IMR-90 (cell line): ENCODE results near the gene ZFHX3. TPM values are rescaled to one million over a fixed set of nuclear protein-coding genes. Genes with fewer than 3 reads are reported as not detected.
A peak's percentile ranks its signal among the peaks of the same experiment; 100 is the strongest.

ENCODE experiments used
- ATAC-seq: fragments of 200-7000 bp; cut with Tn5 transposase; 2 replicates; pipeline ENCODE4 v1.9.1; 2020; ENCODE audit warnings: low read depth, mild to moderate bottlenecking, moderate library complexity
- BruUV-seq: library from RNA; stranded (reverse); fragments of 400-500 nt; replicated peaks from 2 replicates; lab custom pipeline; 2021; lab: Mats Ljungman, UMichigan
- CTCF ChIA-PET: fragments of 300-600 bp; formaldehyde crosslinking; extraction: SDS; loops from one replicate; lab custom pipeline; 2021; ENCODE audit warnings: antibody characterized with exemption; lab: Yijun Ruan, JAX
- POLR2A ChIA-PET: fragments of 300-600 bp; sonication (Branson Sonifier 250); formaldehyde crosslinking; loops from one replicate; lab custom pipeline; 2022; ENCODE audit warnings: antibody characterized with exemption; ENCODE audit not compliant: unreplicated experiment; lab: Charles Lee
- DNase-seq: peaks from one replicate; pipeline ENCODE4 v3.0.0; 2013
- H2AFZ ChIP-seq: replicated peaks from 2 replicates; pipeline ENCODE3; 2013; ENCODE audit warnings: low read length, mild to moderate bottlenecking; ENCODE audit not compliant: poor library complexity
- H2AK5ac ChIP-seq: 2 replicates; pipeline ENCODE4 v1.6.1; 2013; ENCODE audit warnings: low read depth, low read length, inconsistent platforms
- H2AK9ac ChIP-seq: replicated peaks from 2 replicates; pipeline ENCODE3; 2013; ENCODE audit warnings: mild to moderate bottlenecking, low read depth, low read length, moderate library complexity; ENCODE audit not compliant: poor library complexity
- H2BK120ac ChIP-seq: 2 replicates; pipeline ENCODE4 v1.6.1; 2013; ENCODE audit warnings: low read depth, low read length, inconsistent platforms
- H2BK15ac ChIP-seq: 3 replicates; pipeline ENCODE4 v1.6.1; 2013; ENCODE audit warnings: low read depth, low read length, inconsistent platforms
- H2BK20ac ChIP-seq: 2 replicates; pipeline ENCODE4 v1.6.1; 2013; ENCODE audit warnings: low read depth, mild to moderate bottlenecking, inconsistent platforms, low read length, moderate library complexity
- H2BK5ac ChIP-seq: 2 replicates; pipeline ENCODE4 v1.6.1; 2013; ENCODE audit warnings: mild to moderate bottlenecking, low read depth, low read length, inconsistent platforms; ENCODE audit not compliant: poor library complexity, severe bottlenecking
- H3K14ac ChIP-seq: replicated peaks from 2 replicates; pipeline ENCODE4 v1.6.1; 2013; ENCODE audit warnings: low read depth, low read length, inconsistent platforms
- H3K18ac ChIP-seq: 2 replicates; pipeline ENCODE4 v1.6.1; 2013; ENCODE audit warnings: low read depth, low read length, control low read depth
- H3K23ac ChIP-seq: 2 replicates; pipeline ENCODE4 v1.6.1; 2013; ENCODE audit warnings: low read depth, low read length, inconsistent platforms
- H3K27ac ChIP-seq: 2 replicates; pipeline ENCODE4 v1.5.1; 2013; ENCODE audit warnings: mild to moderate bottlenecking, control low read depth, low read length; ENCODE audit not compliant: insufficient read depth
- H3K27me3 ChIP-seq: 2 replicates; pipeline ENCODE4 v1.6.1; 2013; ENCODE audit warnings: low read length; ENCODE audit not compliant: control insufficient read depth, insufficient read depth
- H3K36me3 ChIP-seq: 2 replicates; pipeline ENCODE4 v1.6.1; 2013; ENCODE audit warnings: low read length, mixed read lengths; ENCODE audit not compliant: control insufficient read depth, insufficient read depth
- H3K4ac ChIP-seq: 2 replicates; pipeline ENCODE4 v1.6.1; 2013; ENCODE audit warnings: low read depth, low read length, inconsistent platforms
- H3K4me1 ChIP-seq: 2 replicates; pipeline ENCODE4 v1.6.1; 2013; ENCODE audit warnings: low read length, mixed read lengths; ENCODE audit not compliant: control insufficient read depth, insufficient read depth
- H3K4me2 ChIP-seq: 2 replicates; pipeline ENCODE4 v1.6.1; 2013; ENCODE audit warnings: low read depth, mild to moderate bottlenecking, control low read depth, low read length, moderate library complexity
- H3K4me3 ChIP-seq: 2 replicates; pipeline ENCODE4 v1.5.1; 2013; ENCODE audit warnings: low read depth, mild to moderate bottlenecking, control low read depth, low read length, moderate library complexity; ENCODE audit not compliant: insufficient read depth
- H3K56ac ChIP-seq: 2 replicates; pipeline ENCODE4 v1.6.1; 2013; ENCODE audit warnings: low read length, inconsistent platforms; ENCODE audit not compliant: insufficient read depth; ENCODE audit errors: extremely low read depth
- H3K79me1 ChIP-seq, 2 experiments: 2 replicates each; pipeline ENCODE4 v1.6.1; 2013; ENCODE audit warnings: low read length in 2 of 2, inconsistent platforms in 1 of 2, low read depth in 1 of 2
- H3K9ac ChIP-seq: 2 replicates; pipeline ENCODE4 v1.6.1; 2013; ENCODE audit warnings: low read depth, low read length, control low read depth
- H3K9me1 ChIP-seq: 2 replicates; pipeline ENCODE4 v1.6.1; 2013; ENCODE audit warnings: low read length, inconsistent platforms; ENCODE audit not compliant: insufficient read depth
- H3K9me3 ChIP-seq: 2 replicates; pipeline ENCODE4 v1.6.1; 2013; ENCODE audit warnings: low read length; ENCODE audit not compliant: control insufficient read depth, insufficient read depth
- H4K20me1 ChIP-seq: 2 replicates; pipeline ENCODE4 v1.6.1; 2013; ENCODE audit warnings: low read length, inconsistent platforms; ENCODE audit not compliant: insufficient read depth
- H4K5ac ChIP-seq: 2 replicates; pipeline ENCODE4 v1.6.1; 2013; ENCODE audit warnings: mild to moderate bottlenecking, low read depth, low read length, control low read depth
- H4K8ac ChIP-seq, 2 experiments: 2 replicates each; pipeline ENCODE4 v1.6.1; 2013; ENCODE audit warnings: low read depth in 2 of 2, low read length in 2 of 2, control low read depth in 1 of 2, inconsistent platforms in 1 of 2
- H4K91ac ChIP-seq: 2 replicates; pipeline ENCODE4 v1.6.1; 2013; ENCODE audit warnings: low read depth, low read length, inconsistent platforms; ENCODE audit not compliant: insufficient read depth
- CEBPB ChIP-seq: IDR thresholded peaks from 2 replicates; pipeline ENCODE4 v1.6.1; 2012; ENCODE audit warnings: low read depth, low read length, improper control_type of control experiment
- MAZ ChIP-seq: IDR thresholded peaks from 2 replicates; pipeline ENCODE4 v1.6.1; 2012; ENCODE audit warnings: low read depth, mild to moderate bottlenecking, low read length, improper control_type of control experiment, moderate library complexity, borderline replicate concordance
- RCOR1 ChIP-seq: IDR thresholded peaks from 2 replicates; pipeline ENCODE4 v1.6.1; 2012; ENCODE audit warnings: mild to moderate bottlenecking, low read length, improper control_type of control experiment; ENCODE audit not compliant: insufficient replicate concordance
- WGBS, 2 experiments: methylation state at CpG; one replicate each; pipeline versions ENCODE4 v1.1.5 to v1.1.7; 2013; ENCODE audit warnings: missing lambda C conversion rate in 2 of 2; ENCODE audit not compliant: insufficient read length in 1 of 2; ENCODE audit errors: extremely low coverage in 2 of 2; 5-methylcytosine and 5-hydroxymethylcytosine counted together
- dilution Hi-C: fragments of 300-500 bp; cut with HindIII; formaldehyde crosslinking; loops from one replicate; pipeline ENCODE4 v1.14.3; 2018; ENCODE audit warnings: low sequenced_read_pairs; ENCODE audit not compliant: unreplicated experiment
- in situ Hi-C: fragments of 300-500 bp; cut with MboI; formaldehyde crosslinking; loops from 3 replicates; pipeline ENCODE4 v1.14.3; 2019; ENCODE audit warnings: low sequenced_read_pairs, inconsistent platforms, mixed read lengths
- intact Hi-C: fragments of 100-400 bp; cut with micrococcal nuclease; formaldehyde crosslinking; loops from 2 replicates; pipeline ENCODE4 v1.10.0; 2022
- polyA plus RNA-seq, 3 experiments: library from polyadenylated mRNA; depleted of rRNA; stranded (reverse); fragments of >200 nt; gene quantifications; 2 replicates each; pipeline ENCODE4 v1.2.3, GENCODE V29; 2012; ENCODE audit warnings: low replicate concordance in 1 of 3
- total RNA-seq: library from RNA; depleted of rRNA; stranded (reverse); fragments of >200 nt; gene quantifications from 2 replicates; pipeline ENCODE4 v1.2.3, GENCODE V29; 2012

Gene ZFHX3
- total and polyA plus RNA-seq, 2 of the 4 experiments (the other 2 are of a cell fraction): 1.4 to 1.7 TPM

GRCh38 chr16:72876981-72877373, 171.0 kb downstream of the ZFHX3 start:
- DNase-seq (no peak), ATAC-seq (peak; percentile 17; the same call in 1 of the 2 replicates)
- Histone ChIP-seq H4K8ac (peak overlapping the region in 1 of 2 experiments; percentile 73; a peak in 2 of 4 replicates), H3K18ac (peak overlapping the region; percentile 36; the same call in 1 of the 2 replicates), H3K23ac (peak overlapping the region; percentile 58), H2AK9ac (peak overlapping the region; percentile 10), H3K4ac (peak overlapping the region; percentile 73), H2BK120ac (peak overlapping the region; percentile 88), H3K4me1 (peaks cover 26% of the 10 kb centered on the region), H3K4me2 (peak overlapping the region; percentile 16; the same call in 1 of the 2 replicates), H4K5ac (no peak overlapping the region; the same call in 1 of the 2 replicates), H2BK20ac (peak overlapping the region; percentile 78), H3K9me1 (peaks cover 13% of the 10 kb centered on the region), H2AK5ac (peak overlapping the region; percentile 67), H3K27ac (peak overlapping the region; percentile 61), H3K14ac (peak overlapping the region; percentile 70), H2AFZ (no peak overlapping the region), H3K27me3 (no peaks in the 10 kb centered on the region), H3K9ac (no peak overlapping the region), H2BK5ac (peak overlapping the region; percentile 70), H3K56ac (0 out of 2 replicates have a peak overlapping the region, but pooled peaks have one; percentile 42), H3K36me3 (no peaks in the 10 kb centered on the region), H3K9me3 (no peaks in the 10 kb centered on the region), H4K91ac (peak overlapping the region; percentile 74), H3K4me3 (no peak overlapping the region), H2BK15ac (peak overlapping the region; percentile 66; the same call in 2 of the 3 replicates), H3K79me1 (peaks cover 14 to 47% of the 10 kb centered on the region in 2 experiments; a peak in 3 of 4 replicates), H4K20me1 (peaks cover 8% of the 10 kb centered on the region)
- intact Hi-C loops (loop anchor here (2.0 to 5.0 kb wide), 3 partner anchors 26 to 300 kb away; no protein-coding TSS in a partner anchor), dilution Hi-C loops (no loop called here), in situ Hi-C loops (no loop called here)
- BruUV-seq: no TSS peak
- WGBS, 2 experiments: no CpG with 5 or more reads among the region's 9 CpGs
- ChIA-PET POLR2A (no interaction called here), CTCF (interaction anchor here (0.5 to 2.2 kb wide), 2 partner anchors 45 to 185 kb away, joined by 3 to 8 read pairs; no protein-coding TSS in a partner anchor)
- TF ChIP-seq CEBPB (peak; percentile 29; the same call in 1 of the 2 replicates), MAZ (no peak), RCOR1 (no peak)
